HG03066 (cell line): ENCODE data around the gene PLOD3.

Experiments used
- ATAC-seq: cut with Tn5 transposase; IDR thresholded peaks from one replicate; pipeline ENCODE4 v1.9.1; 2021; ENCODE audit warnings: low read depth; ENCODE audit not compliant: unreplicated experiment

The PLOD3 gene

DNA sequence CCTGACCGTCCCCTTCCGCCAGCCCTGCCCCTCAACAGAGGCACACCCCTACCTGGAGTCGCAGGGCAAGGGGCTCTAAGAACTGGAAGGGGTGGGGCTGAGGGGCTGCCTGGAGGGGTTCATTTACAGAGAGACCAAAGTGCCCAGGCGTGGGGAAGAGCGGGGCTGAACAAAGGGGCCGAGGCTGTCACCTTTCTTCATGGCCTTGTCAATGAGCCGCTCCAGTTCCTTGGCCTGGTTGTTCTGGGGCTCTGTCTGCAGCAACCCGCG, 22.5 kb upstream of the PLOD3 start:
- ATAC-seq = no peak

DNA sequence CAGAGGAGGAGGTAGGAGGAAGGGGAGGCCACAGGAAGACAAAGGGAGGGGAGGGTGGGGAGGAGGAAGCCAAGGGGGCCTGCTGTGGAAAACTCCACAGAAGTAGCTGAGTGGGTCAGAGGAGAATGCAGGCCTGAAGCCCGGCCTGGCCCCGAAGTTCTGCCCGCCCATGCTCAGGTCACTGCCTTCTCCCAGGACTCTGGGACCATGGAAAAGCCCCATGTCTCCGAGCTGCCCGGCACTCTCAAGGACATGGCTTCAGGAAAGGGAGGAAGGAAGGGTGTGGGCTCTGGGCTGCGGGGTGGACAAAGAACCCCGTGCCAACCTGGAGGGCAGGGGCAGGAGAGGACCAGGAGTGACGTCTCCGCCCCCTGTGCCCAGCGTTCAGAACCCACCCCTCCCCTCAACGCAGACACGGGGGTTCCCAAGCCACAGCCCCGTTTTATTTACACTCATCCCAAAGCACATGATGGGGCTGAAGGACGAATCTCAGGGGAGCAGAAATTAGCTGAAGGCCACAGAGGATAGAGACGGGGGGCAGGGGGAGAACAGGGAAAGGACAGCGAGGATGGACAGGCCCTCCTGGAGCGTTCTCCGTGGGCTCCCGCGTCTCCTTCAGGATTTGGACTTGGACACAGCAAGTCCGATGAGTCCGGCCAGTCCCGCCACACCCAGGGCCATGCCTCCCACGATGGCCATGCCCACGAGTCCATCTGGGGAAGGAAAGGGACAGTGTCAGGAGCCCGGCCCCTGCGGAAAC, 22.0 kb upstream of the PLOD3 start:
- no peak for ATAC-seq

DNA sequence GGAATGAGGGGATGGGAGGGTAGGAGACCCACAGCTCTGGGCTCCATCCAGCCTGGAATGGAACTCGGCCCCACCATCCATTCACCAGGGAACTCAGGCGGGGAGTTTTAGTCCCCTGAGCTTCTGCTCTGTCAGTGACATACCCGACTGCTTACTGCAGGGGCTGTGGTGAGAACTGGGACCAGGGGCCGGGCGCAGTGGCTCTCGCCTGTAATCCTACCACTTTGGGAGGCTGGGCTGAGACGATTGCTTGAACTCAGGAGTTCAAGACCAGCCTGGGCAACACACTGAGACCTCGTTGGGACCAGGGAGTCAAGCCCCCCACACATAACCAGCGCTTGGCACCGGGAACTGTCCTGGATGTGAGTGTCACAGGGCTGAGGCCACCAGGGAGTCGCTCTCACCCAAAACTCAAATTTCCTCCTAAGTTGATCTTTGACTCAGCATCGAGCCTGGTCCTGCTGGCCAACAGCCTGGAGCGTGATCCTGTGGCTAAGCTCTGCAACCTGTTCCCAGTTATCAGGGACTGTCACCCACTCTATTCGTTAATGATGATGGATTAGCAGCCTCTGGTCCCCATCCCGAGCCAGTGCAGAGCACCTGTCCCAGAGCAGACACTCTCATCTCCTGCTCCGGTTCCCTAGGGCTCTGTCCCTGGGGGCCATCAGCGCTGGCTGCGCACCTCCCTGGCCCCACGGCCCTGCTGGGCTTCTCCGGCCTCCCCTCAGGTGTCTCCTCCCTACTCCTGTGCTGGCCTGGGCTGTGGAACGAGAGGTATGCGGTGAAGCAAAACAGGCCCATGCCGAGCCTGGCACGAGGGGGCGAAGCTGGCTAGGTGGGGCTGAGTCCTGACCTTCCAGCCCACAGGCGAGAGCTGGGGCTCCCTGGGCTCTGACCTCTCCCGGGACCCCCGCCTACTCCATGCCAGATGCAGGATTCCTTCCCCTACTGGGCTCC, 21.1 kb upstream of the PLOD3 start:
- no peak for ATAC-seq

GRCh38 chr7:101237206-101238067, 20.1 kb upstream of the PLOD3 start, which contains the start of gene CLDN15:
CLDN15 (minus strand) TSS chr7:101237802; CDS start chr7:101237581, 221 bp downstream.
- no peak for ATAC-seq

GRCh38 chr7:101236292-101236835, 19.0 kb upstream of the PLOD3 start:
- no peak for ATAC-seq

DNA sequence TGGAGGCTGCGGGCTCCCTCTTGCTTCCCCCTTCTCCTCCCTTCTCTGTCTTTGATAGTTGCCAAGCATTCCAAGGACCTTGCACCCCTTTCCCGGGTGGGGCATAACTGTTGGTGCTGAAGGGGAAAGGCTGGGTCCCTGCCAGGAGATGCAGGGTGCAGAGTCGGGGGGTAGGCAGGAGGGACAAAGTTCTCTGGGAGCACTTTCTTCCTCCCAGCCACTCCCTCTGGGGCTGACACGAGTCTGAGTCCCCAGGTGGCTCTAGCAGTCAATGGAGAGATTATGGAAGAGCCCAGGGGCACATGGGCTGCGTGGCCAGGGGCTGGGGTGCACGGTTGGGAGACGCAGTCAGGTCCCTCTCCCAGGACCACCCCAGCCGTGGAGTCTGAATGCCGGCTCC, 18.1 kb upstream of the PLOD3 start:
- no peak for ATAC-seq

- ATAC-seq = no peak
These were observed 17.7 kb upstream of the PLOD3 start for GRCh38 chr7:101235050-101235449.

DNA sequence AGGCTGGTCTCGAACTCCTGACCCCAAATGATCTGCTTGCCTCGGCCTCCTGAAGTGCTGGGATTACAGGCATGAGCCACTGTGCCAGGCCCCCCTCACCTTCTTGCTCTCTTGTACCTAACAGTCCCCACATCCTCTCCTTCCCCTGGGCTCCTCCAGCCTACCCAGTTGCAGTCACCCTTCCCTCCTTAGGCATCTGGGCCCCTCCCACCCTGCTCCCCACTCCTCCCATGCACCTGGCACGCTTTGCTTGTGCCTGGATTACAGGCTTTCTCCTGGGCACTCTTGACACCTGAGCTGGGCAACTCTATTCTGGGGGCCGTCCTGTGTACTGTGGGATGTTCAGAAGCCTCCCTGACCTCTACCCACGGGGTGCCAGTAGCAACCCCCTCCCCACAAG, 17.3 kb upstream of the PLOD3 start:
- no peak for ATAC-seq

DNA sequence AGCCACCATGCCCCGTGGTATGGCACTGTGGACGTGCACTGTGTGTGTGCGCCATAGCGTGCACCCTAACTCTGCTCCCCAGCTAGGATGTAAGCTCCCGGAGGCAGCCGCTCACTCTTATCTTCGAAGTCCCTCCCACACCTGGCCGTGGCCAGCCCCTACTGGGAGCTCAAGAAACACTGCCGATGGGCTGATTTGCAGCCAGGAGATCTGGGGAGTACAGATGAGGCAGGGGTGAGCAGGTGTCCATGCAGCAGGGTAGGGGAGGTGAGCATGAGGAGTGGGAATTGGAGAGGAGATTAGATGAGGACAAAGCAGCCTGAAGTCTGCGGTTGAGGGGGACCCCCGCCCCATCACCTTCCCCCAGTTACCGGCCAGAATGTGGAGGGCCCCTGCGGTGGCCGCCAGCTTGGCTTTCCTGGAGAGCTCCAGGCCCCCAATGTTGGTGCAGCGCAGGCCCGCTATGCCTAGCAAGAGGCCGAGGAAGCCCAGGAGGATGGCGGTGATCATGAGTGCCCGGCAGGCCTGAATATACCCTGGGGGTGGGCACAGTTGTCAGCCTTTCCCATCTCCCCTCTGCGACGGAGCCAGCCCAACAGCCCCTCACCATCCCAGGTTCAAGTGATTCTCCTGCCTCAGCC, 16.6 kb upstream of the PLOD3 start:
- no peak for ATAC-seq

GRCh38 chr7:101232141-101232850, 14.9 kb upstream of the PLOD3 start:
- ATAC-seq = no peak

DNA sequence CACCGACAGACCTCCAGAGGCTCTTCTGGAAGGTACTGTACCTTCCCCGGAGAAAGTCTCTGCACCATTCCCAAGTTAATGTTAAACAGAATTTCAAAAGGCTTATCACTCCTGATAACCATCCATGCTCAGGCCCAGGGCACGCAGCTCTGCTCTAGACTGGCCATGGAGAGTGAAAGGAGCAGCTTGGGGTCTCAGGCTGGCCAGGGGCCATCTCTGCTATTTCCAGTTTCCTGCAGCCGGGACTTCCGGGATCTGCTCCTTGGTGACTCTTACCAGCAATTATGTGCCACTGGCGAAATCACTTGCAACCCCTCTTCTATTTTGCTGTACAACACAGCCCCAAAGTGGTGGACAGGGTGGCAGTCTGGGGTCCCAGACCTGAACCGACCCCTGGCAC, 14.3 kb upstream of the PLOD3 start:
- ATAC-seq = no peak

DNA sequence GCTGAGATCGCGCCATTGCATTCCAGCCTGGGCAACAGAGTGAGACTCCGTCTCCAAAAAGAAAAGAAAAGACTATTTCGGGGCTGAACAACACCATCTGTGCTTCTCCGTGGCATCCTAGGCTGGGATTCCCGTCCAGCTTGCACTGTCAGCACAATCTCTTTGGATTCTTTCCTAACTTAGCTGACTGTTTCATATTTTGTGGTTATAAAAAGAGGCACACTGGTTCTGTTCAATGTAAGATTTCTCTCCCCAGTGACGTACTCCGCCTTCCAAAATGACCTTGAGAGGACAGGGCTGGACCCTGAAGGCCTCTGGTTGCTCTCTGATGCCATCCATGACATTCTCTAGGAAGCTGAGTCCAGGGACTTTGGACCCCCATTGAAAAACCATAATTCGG, 9.3 kb upstream of the PLOD3 start:
- ATAC-seq = no peak

DNA sequence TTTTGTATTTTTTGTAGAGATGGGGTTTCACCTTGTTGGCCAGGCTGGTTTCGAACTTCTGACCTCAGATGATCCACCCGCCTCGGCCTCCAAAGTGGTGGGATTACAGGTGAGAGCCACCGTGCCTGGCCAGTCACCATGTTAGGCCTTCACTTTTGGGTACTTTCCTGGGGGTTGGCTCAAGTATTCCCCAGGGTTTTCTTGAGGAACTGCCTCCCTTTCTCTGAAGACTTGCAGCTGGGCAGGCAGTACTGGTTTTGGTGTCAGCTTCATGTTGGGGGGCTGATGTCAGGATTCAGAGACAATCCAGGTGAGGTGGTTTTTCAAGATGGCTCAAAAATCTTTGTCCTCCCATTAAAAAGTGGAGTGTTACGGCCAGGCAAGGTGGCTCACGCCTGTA, 8.3 kb upstream of the PLOD3 start:
- ATAC-seq = no peak

GRCh38 chr7:101223528-101223927, 6.1 kb upstream of the PLOD3 start:
- ATAC-seq = no peak

- ATAC-seq = no peak
These were observed 5.0 kb upstream of the PLOD3 start for GRCh38 chr7:101222275-101222830.

- no peak for ATAC-seq
These were observed 2.9 kb upstream of the PLOD3 start for GRCh38 chr7:101220295-101220694.

- ATAC-seq = no peak
These were observed 1.1 kb upstream of the PLOD3 start for GRCh38 chr7:101218236-101219125.

- no peak for ATAC-seq
These were observed 457 bp downstream of the PLOD3 start for GRCh38 chr7:101216860-101217387.
